Measurements from ENCODE around the gene EBF3.

GRCh38 chr10:129935867-129936152 lies 28.3 kb downstream of the EBF3 start:
- TF ChIP-seq ATF3 (IDR thresholded peaks at IDR 0.05) (no peak), CEBPB (IDR thresholded peaks at IDR 0.05; ENCODE audit: low read depth) (no peak), POLR2A (IDR thresholded peaks at IDR 0.05; ENCODE audit: borderline replicate concordance, extremely low read depth, insufficient read depth, insufficient read length) (no peak), ZBTB33 (IDR thresholded peaks at IDR 0.05; ENCODE audit: extremely low read depth, insufficient replicate concordance, low read length) (no peak), CBX3 (IDR thresholded peaks at IDR 0.05; ENCODE audit: low read depth) (no peak), EZH2 (IDR thresholded peaks at IDR 0.05) (no peak), JUND (IDR thresholded peaks at IDR 0.05) (no peak), EGR1 (IDR thresholded peaks at IDR 0.05; ENCODE audit: low read depth) (no peak), CTCF (IDR thresholded peaks at IDR 0.05 in 2 of 3, conservative IDR thresholded peaks at IDR 0.05 in 1 of 3; ENCODE audit: borderline replicate concordance in 1 of 3, insufficient read depth in 1 of 3, low read depth in 2 of 3, low read length in 2 of 3) (no peak)

Data from HCT116 (cell line).